ENCODE results near the gene EPHB2.

The EPHB2 gene

DNA sequence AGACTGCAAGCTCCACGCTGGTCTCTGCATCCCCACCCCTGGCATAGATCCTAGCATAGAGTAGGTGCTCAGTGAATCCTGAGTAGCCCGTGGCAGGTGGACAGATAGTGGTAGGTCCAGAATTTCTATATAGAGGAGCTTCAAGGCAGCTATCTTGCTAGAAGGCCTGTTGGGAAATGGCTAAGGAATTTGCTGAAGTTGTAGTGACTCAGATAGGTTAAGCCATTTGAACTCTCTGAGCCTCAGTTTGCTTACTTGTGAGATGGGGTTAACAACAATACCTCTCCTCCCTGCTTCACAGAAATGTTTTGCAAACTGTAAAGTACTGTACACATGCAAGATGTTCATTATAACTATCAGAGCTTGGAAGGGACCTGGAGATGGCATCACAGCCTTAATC, 23.4 kb upstream of the EPHB2 start:
- DNase-seq: no peak
- no peaks in the 10 kb centered on the region for H3K9me3 ChIP-seq (ENCODE audit: severe bottlenecking)
- TF ChIP-seq, protein P1, sequence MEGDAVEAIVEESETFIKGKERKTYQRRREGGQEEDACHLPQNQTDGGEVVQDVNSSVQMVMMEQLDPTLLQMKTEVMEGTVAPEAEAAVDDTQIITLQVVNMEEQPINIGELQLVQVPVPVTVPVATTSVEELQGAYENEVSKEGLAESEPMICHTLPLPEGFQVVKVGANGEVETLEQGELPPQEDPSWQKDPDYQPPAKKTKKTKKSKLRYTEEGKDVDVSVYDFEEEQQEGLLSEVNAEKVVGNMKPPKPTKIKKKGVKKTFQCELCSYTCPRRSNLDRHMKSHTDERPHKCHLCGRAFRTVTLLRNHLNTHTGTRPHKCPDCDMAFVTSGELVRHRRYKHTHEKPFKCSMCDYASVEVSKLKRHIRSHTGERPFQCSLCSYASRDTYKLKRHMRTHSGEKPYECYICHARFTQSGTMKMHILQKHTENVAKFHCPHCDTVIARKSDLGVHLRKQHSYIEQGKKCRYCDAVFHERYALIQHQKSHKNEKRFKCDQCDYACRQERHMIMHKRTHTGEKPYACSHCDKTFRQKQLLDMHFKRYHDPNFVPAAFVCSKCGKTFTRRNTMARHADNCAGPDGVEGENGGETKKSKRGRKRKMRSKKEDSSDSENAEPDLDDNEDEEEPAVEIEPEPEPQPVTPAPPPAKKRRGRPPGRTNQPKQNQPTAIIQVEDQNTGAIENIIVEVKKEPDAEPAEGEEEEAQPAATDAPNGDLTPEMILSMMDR (IDR thresholded peaks at IDR 0.05; ENCODE audit: low read depth, low read length): no peak
- no peak overlapping the region for H3K4me3 ChIP-seq (ENCODE audit: low read depth, low read length)
- H3K27ac ChIP-seq: no peak overlapping the region
- no peaks in the 10 kb centered on the region for H3K36me3 ChIP-seq
- H3K27me3 ChIP-seq (ENCODE audit: insufficient read depth, low read depth, severe bottlenecking): no peaks in the 10 kb centered on the region

DNA sequence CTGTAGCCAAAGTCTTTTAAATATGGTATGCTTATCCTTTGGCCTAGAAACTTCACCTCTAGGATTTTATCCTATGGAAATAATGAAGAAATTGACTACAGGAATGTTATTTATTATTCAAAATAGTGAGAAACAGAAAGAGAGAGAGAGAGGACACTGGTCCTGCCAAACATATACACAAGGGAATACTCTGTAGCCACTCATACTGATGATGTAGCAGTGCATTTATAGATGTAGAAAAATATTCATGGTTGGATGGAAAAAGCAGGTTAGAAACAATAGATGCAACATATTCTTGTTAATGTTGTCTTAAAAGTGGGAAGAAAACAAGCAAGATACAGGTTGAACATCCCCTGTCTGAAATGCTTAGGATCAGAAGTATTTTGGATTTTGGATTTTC, 22.2 kb upstream of the EPHB2 start:
- no peak overlapping the region for H3K27ac ChIP-seq
- H3K9me3 ChIP-seq (ENCODE audit: severe bottlenecking): no peaks in the 10 kb centered on the region
- DNase-seq: no peak
- no peaks in the 10 kb centered on the region for H3K27me3 ChIP-seq (ENCODE audit: insufficient read depth, low read depth, severe bottlenecking)
- TF ChIP-seq, protein P1 (IDR thresholded peaks at IDR 0.05; ENCODE audit: low read depth, low read length): no peak
- no peaks in the 10 kb centered on the region for H3K36me3 ChIP-seq
- H3K4me3 ChIP-seq (ENCODE audit: low read depth, low read length): no peak overlapping the region

DNA sequence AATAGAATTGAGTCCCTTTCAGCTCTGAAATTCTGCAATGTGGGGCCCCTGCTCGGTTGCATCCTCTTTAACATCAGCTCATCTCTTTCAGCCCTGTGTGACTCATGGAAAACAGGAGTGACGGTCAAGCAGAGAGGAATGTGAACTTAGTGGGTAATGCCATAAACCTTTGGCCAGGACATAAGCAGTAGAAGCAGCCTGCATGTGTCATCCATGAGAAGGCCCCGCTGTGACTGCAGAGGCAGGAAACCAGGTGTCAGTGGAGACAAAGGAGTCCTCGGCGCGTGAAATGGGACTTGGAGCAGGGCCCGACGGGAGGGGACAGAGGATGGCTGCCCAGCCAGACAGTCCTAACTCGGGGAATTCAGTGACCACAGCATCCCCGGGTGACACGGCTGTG, 21.1 kb upstream of the EPHB2 start:
- no peaks in the 10 kb centered on the region for H3K9me3 ChIP-seq (ENCODE audit: severe bottlenecking)
- no peak overlapping the region for H3K4me3 ChIP-seq (ENCODE audit: low read depth, low read length)
- no peak overlapping the region for H3K27ac ChIP-seq
- no peaks in the 10 kb centered on the region for H3K36me3 ChIP-seq
- DNase-seq: no peak
- H3K27me3 ChIP-seq (ENCODE audit: insufficient read depth, low read depth, severe bottlenecking): no peaks in the 10 kb centered on the region
- TF ChIP-seq, protein P1 (IDR thresholded peaks at IDR 0.05; ENCODE audit: low read depth, low read length): no peak

DNA sequence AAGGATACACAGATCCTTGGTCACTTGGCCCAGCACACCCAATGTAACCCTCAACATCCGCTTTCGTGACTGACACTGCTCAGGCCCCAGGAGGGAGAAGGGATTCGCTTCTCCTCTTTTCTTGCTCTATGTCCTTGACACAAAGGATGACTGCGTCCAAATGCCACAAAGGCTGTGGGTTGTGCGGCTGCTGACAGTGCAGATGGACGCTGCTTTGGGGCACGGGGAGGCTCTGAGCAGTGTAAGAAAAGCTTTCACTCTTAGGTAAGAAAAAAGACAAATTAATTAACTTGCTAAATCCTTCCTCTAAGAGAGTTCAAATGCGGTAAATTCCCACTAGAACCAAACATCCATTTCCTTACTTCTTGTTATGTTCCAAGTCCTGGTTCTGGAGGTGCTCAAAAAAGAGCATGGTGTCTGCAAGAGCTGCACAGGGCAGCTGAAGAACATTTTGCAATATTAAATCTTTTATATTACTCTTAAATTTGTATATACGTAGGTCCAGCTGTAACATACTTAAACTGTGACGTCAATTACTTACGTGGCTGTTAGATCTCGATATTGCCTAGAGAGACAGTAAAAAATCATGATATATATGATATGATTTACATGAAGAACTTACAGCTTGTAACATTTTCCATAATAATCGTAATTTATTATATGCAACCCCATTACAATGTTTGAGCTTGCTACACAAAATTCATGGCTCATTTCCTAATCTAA, 19.4 kb upstream of the EPHB2 start:
- no peaks in the 10 kb centered on the region for H3K36me3 ChIP-seq
- TF ChIP-seq, protein P1 (IDR thresholded peaks at IDR 0.05; ENCODE audit: low read depth, low read length): no peak
- H3K27me3 ChIP-seq (ENCODE audit: insufficient read depth, low read depth, severe bottlenecking): no peaks in the 10 kb centered on the region
- no peaks in the 10 kb centered on the region for H3K9me3 ChIP-seq (ENCODE audit: severe bottlenecking)
- H3K27ac ChIP-seq: no peak overlapping the region
- H3K4me3 ChIP-seq (ENCODE audit: low read depth, low read length): no peak overlapping the region
- no peak for DNase-seq

DNA sequence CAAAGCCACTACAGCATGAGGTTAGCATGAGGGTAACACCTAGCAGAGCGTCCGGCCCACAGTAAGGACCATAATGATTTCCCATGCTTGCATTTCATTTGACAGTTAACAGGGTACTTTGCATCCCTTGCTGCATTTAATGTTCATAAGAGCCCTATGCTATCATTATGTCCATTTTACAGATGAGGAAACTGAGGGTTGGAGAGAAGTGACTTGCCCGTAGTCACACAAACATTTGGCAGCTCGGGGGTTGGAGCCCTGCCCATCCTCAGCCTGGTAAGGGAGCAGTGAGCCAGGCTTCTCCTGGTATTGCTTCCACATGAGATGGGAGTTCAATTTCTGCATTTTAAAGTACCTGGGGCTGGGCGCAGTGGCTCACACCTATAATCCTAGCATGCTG, 16.5 kb upstream of the EPHB2 start:
- no peak overlapping the region for H3K27ac ChIP-seq
- TF ChIP-seq, protein P1 (IDR thresholded peaks at IDR 0.05; ENCODE audit: low read depth, low read length): no peak
- H3K9me3 ChIP-seq (ENCODE audit: severe bottlenecking): no peaks in the 10 kb centered on the region
- DNase-seq: no peak
- no peak overlapping the region for H3K4me3 ChIP-seq (ENCODE audit: low read depth, low read length)
- H3K27me3 ChIP-seq (ENCODE audit: insufficient read depth, low read depth, severe bottlenecking): no peaks in the 10 kb centered on the region
- H3K36me3 ChIP-seq: no peaks in the 10 kb centered on the region

DNA sequence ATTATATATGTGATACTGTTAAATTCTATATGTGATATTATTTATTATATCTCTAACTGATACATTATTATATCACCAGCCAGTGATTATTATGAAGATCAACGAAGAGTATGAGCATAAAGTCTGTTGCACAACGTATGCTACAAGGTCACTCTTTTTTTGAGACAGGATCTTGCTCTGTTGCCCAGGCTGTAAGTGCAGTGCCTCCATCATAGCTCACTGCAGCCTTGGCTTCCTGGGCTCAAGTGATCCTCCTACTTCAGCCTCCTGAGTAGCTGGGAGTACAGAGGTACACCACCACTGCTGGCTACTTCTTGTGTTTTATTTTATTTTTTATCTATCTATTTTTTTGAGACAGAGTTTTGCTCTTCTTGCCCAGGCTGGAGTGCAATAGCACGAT, 14.0 kb upstream of the EPHB2 start:
- Histone ChIP-seq H3K4me3 (ENCODE audit: low read depth, low read length) (no peak overlapping the region), H3K27ac (no peak overlapping the region), H3K27me3 (ENCODE audit: insufficient read depth, low read depth, severe bottlenecking) (no peaks in the 10 kb centered on the region), H3K36me3 (no peaks in the 10 kb centered on the region), H3K9me3 (ENCODE audit: severe bottlenecking) (no peaks in the 10 kb centered on the region)
- TF ChIP-seq, protein P1 (IDR thresholded peaks at IDR 0.05; ENCODE audit: low read depth, low read length): no peak
- DNase-seq: no peak
